Endodermal cell (in vitro differentiated cells): ENCODE measurements around the gene SERPING1. TPM values are rescaled to one million over a fixed set of nuclear protein-coding genes. Genes with fewer than 3 reads are reported as not detected.

Experiments used
- DNase-seq: peaks from one replicate; pipeline ENCODE4 v3.0.0-alpha.2; 2017
- H3K27ac ChIP-seq: 2 replicates; pipeline ENCODE4 v1.5.1; 2013; ENCODE audit warnings: mild to moderate bottlenecking, low read depth, low read length, moderate library complexity
- H3K27me3 ChIP-seq: 2 replicates; pipeline ENCODE4 v1.6.1; 2013; ENCODE audit warnings: mild to moderate bottlenecking, low read length, moderate library complexity; ENCODE audit not compliant: insufficient read depth, control insufficient read depth, poor library complexity, severe bottlenecking
- H3K36me3 ChIP-seq: 2 replicates; pipeline ENCODE4 v1.7.0; 2013; ENCODE audit warnings: mild to moderate bottlenecking, low read length, moderate library complexity; ENCODE audit not compliant: control insufficient read depth, insufficient read depth
- H3K4me1 ChIP-seq: one replicate; pipeline ENCODE4 v1.7.0; 2013; ENCODE audit warnings: low read length; ENCODE audit not compliant: control insufficient read depth, insufficient read depth
- H3K4me3 ChIP-seq: 2 replicates; pipeline ENCODE4 v1.5.1; 2013; ENCODE audit warnings: mild to moderate bottlenecking, low read length, moderate library complexity
- H3K9ac ChIP-seq: 2 replicates; pipeline ENCODE4 v1.6.1; 2013; ENCODE audit warnings: mild to moderate bottlenecking, low read length, moderate library complexity; ENCODE audit not compliant: poor library complexity, severe bottlenecking; ENCODE audit errors: extremely low read depth
- H3K9me3 ChIP-seq: 2 replicates; pipeline ENCODE4 v1.6.1; 2013; ENCODE audit warnings: mild to moderate bottlenecking, low read length, moderate library complexity; ENCODE audit not compliant: control insufficient read depth
- H3K27ac Mint-ChIP-seq: 2 replicates; pipeline ENCODE4 v1.8.0; 2020; ENCODE audit warnings: mixed read lengths
- H3K27me3 Mint-ChIP-seq: 2 replicates; pipeline ENCODE4 v1.8.0; 2021; ENCODE audit warnings: mild to moderate bottlenecking, mixed read lengths; ENCODE audit not compliant: insufficient read depth
- H3K36me3 Mint-ChIP-seq: 2 replicates; pipeline ENCODE4 v1.8.0; 2020; ENCODE audit warnings: low read depth, mixed read lengths
- H3K4me1 Mint-ChIP-seq: 2 replicates; pipeline ENCODE4 v1.8.0; 2020; ENCODE audit warnings: mixed read lengths
- H3K4me3 Mint-ChIP-seq: 2 replicates; pipeline ENCODE4 v1.8.0; 2020; ENCODE audit warnings: mild to moderate bottlenecking, moderate library complexity, mixed read lengths
- H3K9me3 Mint-ChIP-seq: 2 replicates; pipeline ENCODE4 v1.8.0; 2020; ENCODE audit warnings: mild to moderate bottlenecking, mixed read lengths
- WGBS, 2 experiments: methylation state at CpG; one replicate each; pipeline versions ENCODE4 v1.1.5 to v1.1.7; 2013; ENCODE audit warnings: missing lambda C conversion rate in 2 of 2, mixed read lengths in 1 of 2; ENCODE audit not compliant: insufficient coverage in 1 of 2, insufficient read length in 1 of 2; 5-methylcytosine and 5-hydroxymethylcytosine counted together
- total RNA-seq, 2 donors: library from RNA; stranded (reverse); fragmentation: NEBNext Ultra II Directional in 1 of 2; extraction: Animal tissue kit (Norgen Biotek cat#: 25700) in 1 of 2; gene quantifications; 2 replicates in 1 of 2; 3 replicates in 1 of 2; pipeline ENCODE4 v1.2.1, GENCODE V29; 2021
- TF ChIP-seq, protein P1 (sequence below): fragments of 200-600 bp; sonication (generic); conservative IDR thresholded peaks from 2 replicates; pipeline ENCODE4 v1.5.0; 2021; ENCODE audit warnings: antibody characterized with exemption, mild to moderate bottlenecking

SERPING1 gene
- total RNA-seq, 2 donors from 2014 or later = 67.8 to 73.5 TPM

DNA sequence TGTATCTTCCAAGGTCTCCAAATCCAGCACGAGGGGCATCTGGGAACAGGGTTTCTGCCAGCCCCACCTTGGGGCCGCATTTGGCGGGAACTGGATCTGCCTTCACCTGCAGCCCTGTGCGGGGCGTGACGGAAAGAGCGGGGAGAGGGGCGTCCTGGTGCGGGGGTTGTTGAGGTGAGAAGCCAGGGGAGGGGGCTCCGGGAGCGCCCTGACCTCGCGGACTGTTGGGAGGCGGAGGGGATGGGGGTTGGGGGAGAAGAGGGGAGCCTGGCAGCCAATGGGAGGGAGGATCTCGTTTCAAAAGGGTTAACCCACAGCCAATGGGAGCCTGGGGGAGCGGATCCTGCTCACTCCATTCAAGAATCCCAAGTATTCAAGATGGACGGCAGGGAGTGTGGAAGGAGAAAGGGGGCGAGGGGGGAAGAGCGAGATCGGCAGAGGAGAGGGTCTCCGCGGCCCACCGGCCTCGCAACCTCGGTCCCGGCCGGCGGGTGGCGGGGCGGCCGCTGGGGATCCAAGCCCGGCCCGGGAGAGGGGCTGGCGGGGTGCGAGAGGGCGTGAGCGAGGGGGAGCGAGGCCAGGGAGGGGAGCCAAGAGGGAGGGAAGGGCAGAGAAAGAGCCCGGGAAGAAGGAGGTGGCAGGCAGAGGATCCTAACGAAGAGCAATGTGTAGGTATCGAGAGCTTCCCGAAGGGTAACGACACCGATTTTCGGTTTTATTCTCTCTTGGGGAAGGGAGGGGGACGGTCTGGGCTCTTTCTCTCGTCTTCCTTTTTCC lies 40.7 kb downstream of the SERPING1 start:
- DNase-seq = peak; percentile 97
- no peaks in the 10 kb centered on the region for H3K9me3 Mint-ChIP-seq
- H3K36me3 ChIP-seq = peaks cover 28% of the 10 kb centered on the region
- peak overlapping the region; percentile 100 for H3K4me3 Mint-ChIP-seq
- H3K4me1 Mint-ChIP-seq = peaks cover 28% of the 10 kb centered on the region
- WGBS, 2 experiments = 0 to 1% methylated on average over 20 to 46 of the region's 47 CpGs
- peak overlapping the region; percentile 98 for H3K27ac Mint-ChIP-seq
- H3K27me3 ChIP-seq = no peaks in the 10 kb centered on the region
- H3K27ac ChIP-seq = peak overlapping the region; percentile 99
- peaks cover 8% of the 10 kb centered on the region for H3K27me3 Mint-ChIP-seq
- H3K9ac ChIP-seq = peak overlapping the region; percentile 99
- peaks cover 32% of the 10 kb centered on the region for H3K36me3 Mint-ChIP-seq
- TF ChIP-seq, protein P1, sequence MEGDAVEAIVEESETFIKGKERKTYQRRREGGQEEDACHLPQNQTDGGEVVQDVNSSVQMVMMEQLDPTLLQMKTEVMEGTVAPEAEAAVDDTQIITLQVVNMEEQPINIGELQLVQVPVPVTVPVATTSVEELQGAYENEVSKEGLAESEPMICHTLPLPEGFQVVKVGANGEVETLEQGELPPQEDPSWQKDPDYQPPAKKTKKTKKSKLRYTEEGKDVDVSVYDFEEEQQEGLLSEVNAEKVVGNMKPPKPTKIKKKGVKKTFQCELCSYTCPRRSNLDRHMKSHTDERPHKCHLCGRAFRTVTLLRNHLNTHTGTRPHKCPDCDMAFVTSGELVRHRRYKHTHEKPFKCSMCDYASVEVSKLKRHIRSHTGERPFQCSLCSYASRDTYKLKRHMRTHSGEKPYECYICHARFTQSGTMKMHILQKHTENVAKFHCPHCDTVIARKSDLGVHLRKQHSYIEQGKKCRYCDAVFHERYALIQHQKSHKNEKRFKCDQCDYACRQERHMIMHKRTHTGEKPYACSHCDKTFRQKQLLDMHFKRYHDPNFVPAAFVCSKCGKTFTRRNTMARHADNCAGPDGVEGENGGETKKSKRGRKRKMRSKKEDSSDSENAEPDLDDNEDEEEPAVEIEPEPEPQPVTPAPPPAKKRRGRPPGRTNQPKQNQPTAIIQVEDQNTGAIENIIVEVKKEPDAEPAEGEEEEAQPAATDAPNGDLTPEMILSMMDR = no peak
- peaks cover 2% of the 10 kb centered on the region for H3K4me1 ChIP-seq
- peak overlapping the region; percentile 91 for H3K4me3 ChIP-seq
- H3K9me3 ChIP-seq = no peaks in the 10 kb centered on the region

DNA sequence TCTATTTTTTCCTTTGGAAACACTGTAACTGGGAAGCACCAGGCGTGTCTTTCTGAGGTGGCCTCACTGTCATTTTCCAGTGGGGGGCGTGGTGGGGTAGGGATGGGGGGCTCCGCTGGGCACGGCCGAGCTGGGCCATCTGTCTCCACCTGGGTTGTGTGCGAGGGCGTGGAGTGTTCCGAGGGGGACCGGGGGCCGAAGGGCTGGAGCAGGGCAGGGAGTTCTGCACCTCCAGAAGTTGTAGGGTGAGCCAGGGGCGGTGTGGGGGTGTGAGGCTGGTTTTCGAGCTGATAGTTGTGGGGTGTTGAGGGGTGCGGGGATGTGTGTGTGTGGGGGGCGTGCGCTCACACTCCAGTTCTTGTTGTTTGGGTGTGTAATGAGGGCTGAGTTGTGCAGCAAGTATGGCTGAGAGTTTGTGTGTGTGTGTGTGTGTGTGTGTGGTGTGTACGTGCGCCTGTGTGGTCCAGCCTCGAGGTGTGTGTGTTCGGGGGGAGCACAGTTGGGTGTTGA lies 41.4 kb downstream of the SERPING1 start:
- peaks cover 35% of the 10 kb centered on the region for H3K4me1 Mint-ChIP-seq
- H3K36me3 Mint-ChIP-seq = peaks cover 39% of the 10 kb centered on the region
- H3K4me1 ChIP-seq = peaks cover 7% of the 10 kb centered on the region
- peaks cover 8% of the 10 kb centered on the region for H3K27me3 Mint-ChIP-seq
- WGBS, 2 experiments = 0% methylated on average over 17 of the region's 19 CpGs; no CpG with 5 or more reads in 1 of the 2 experiments
- H3K9ac ChIP-seq = peak overlapping the region; percentile 99
- H3K27me3 ChIP-seq = no peaks in the 10 kb centered on the region
- no peaks in the 10 kb centered on the region for H3K9me3 ChIP-seq
- peak overlapping the region; percentile 99 for H3K27ac ChIP-seq
- peak; percentile 77 for DNase-seq
- H3K27ac Mint-ChIP-seq = peak overlapping the region; percentile 98
- peak overlapping the region; percentile 91 for H3K4me3 ChIP-seq
- no peaks in the 10 kb centered on the region for H3K9me3 Mint-ChIP-seq
- TF ChIP-seq, protein P1 = no peak
- peak overlapping the region; percentile 100 for H3K4me3 Mint-ChIP-seq
- peaks cover 34% of the 10 kb centered on the region for H3K36me3 ChIP-seq

DNA sequence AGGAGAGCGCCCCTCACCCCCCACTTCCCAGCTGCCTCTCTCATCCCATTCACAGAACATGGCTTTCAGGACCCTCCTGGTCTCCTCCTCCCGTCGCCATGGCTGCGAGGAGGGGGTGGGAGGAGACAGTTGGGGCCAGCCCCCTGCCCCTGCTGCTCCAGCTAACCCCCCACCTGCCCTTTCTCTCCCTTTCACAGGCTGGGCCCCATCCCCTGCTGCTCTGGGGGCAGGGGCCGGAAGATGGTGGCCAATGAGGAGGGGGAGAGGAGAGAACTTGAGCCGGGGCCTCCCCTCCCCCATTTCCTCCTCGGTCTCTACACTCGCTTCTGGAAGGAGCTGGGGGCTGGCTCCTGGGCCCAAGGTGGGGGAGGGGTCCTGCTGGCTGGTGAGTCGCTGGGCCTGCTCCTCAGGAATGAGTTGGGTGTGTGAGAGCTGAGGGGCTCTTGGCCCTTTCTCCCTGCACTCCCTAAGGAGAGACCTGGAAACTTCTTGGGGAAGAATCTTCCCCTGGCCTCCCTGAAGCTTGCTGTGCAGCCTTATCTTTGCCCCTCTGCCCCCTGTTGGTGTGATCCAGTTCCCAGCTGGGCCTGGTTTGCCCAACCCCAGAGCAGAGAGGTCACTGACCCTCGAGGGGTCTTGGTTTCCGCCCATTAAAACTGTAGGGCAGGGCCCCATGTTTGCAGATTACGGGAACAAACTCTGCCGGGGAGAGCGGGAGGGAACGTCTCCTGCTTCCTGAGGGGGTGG lies 42.0 kb downstream of the SERPING1 start:
- H3K4me1 ChIP-seq = peaks cover 7% of the 10 kb centered on the region
- peaks cover 5% of the 10 kb centered on the region for H3K27me3 Mint-ChIP-seq
- no peaks in the 10 kb centered on the region for H3K27me3 ChIP-seq
- peak overlapping the region; percentile 98 for H3K27ac Mint-ChIP-seq
- peaks cover 39% of the 10 kb centered on the region for H3K36me3 Mint-ChIP-seq
- H3K4me3 Mint-ChIP-seq = peak overlapping the region; percentile 100
- WGBS, 2 experiments = 0% methylated on average over 12 of the region's 15 CpGs; no CpG with 5 or more reads in 1 of the 2 experiments
- H3K4me1 Mint-ChIP-seq = peaks cover 36% of the 10 kb centered on the region
- H3K4me3 ChIP-seq = peak overlapping the region; percentile 91
- peak; percentile 99 for DNase-seq
- H3K36me3 ChIP-seq = peaks cover 37% of the 10 kb centered on the region
- H3K9ac ChIP-seq = peak overlapping the region; percentile 99
- H3K27ac ChIP-seq = peak overlapping the region; percentile 99
- no peaks in the 10 kb centered on the region for H3K9me3 ChIP-seq
- TF ChIP-seq, protein P1 = peak; percentile 37
- H3K9me3 Mint-ChIP-seq = no peaks in the 10 kb centered on the region
